GM19463 (cell line): ENCODE results near the gene BRD1.

ENCODE experiments used
- ATAC-seq: cut with Tn5 transposase; IDR thresholded peaks from one replicate; pipeline ENCODE4 v1.9.1; 2021; ENCODE audit warnings: mild to moderate bottlenecking, moderate library complexity; ENCODE audit not compliant: unreplicated experiment

The BRD1 gene

DNA sequence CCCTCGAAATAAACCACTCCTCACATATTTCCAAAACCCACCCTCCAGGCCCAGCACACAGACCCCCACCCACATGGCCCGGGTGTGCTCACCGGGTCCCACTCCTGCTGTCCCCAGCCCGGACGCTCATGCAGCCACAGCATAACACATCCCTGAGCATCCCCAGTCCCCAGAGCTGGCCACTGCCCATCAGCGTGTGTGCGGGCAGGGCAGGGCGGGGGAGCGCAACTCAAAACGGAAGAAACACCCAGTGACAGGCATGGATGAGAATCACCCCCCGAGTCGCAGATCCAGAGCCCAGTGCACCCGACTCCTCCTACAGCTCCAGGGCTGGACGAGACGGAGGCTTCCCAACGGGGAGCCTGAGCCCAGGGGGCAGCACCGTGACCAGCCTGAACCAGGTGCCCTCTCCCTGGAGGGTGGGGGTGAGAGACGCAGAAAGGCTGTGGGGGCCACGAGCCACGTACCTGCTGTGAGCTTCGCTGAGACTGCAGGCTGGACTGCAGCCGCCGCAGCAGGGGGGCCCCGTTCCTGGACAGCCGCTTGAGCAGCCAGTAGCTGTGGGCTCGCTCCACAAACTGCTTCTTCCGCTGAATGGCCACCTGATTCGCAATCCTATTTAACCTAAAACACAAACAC, 23.8 kb downstream of the BRD1 start:
- no peak for ATAC-seq

DNA sequence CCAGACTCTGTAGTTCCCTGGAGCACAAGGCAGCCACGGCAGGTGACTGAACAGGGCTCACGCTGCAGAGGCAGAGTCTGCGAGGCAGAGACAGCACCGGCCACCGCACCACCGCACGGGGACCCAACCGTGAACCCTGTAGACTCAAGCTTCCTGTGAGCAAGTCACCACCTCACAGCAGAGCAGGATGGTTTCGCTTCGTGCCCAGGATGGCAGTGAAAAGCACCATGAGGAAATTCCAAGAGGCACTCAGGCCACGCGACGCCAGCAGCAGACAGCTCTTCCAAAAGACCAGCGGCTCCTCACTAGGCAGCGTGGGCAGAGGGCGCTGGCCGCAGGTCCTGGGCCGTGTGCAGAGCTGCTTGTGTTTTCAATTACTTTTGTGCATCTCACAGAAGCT, 24.5 kb downstream of the BRD1 start:
- no peak for ATAC-seq

DNA sequence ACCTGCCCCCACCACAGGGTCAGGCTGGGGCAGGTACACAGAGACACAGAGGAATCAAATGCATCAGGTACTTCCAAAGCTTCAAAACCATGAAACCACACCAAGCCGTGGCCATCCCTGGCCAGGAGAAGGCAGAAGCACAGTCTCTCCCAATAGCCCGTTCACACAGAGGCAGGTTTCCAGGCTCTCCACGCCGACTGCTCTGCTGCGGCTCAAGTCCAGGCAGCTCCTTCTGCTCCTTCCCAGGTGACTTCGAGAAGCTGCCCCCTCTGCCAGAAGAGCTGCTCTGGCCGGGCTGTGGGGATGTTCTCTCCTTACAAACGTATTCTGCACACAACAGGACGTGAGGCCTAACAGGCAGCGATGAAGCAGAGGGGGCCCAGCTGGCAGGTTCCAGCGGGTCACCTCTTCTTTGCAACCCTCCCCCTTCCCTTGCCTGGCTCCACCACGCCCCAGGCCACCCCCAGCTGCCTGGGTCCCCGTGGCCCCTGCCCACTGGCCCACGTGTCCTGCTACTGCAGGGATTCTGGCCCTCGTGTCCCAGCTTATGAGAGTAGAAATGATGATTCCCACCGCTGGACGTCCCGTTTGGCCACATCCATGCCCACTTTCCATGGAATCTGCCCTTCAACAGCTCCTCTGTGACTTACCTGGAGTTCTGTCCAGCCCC, 26.1 kb downstream of the BRD1 start:
- no peak for ATAC-seq

DNA sequence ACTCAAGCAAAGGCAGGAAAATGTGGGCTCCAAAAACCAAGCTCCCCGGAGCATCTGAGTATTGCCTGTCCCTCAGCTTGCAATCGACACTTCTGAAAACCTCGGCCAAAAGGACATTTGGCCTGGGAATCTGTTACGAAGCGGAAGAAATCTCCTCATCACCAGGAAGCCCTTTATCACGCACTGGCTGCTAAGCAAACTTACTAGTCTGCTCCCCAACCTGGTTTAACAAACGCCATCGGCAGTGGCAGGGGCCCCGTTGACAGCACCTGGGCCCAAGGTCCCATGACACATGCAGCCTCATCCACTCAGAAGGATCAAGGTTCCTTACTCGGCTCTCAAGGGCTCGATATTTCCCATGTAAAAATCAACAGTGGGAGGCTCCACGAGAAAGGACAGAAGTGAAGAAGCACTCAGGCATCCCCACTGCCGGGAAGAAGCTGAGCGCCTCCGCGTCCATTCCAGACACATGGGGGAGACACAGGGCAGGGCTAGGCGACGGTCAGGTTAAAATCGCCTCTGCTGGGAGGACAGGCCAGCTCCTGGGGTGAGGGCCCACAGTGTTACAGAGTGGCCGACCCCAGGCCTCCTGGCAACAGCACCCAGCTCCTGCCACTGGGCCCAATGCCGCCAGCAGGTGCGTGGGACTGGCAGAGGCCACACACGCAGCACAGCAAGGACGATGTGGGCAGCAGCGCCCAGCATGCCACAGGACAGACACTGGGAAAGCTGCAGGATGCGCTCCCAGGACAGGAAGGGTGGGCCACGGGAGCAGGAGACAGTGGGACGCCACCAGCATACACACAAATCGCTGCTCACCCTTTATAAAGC, 27.1 kb downstream of the BRD1 start:
- no peak for ATAC-seq

DNA sequence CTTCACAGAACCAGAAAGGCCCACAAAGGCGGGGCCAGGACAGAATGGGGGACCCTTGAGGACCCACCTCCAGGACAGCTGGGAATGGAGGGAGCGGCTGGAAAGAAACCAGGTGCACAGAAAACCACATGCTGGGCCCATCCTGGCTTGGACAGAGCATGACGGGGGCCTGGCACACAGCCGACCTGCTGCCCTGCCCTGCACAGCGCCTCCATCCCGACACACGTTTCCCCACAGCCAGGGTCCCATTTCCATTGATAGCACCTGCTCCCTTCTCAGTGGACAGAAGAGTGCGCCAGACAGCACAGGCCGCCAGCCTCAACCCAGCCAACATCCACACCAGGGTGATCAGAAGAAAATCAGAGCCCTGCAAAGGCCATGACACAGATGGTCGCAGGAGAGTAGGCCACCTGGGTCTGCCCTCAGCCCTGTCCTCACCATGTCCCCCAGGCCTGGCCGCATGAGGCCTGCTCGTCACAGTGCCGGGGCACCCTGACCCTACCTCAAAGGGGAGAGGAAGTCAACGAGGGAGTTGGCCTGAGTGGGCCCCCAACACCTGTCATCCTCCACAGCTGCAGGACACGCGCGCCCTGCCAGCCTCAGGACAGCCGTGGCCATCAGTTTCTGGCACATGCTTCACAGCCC, 28.1 kb downstream of the BRD1 start:
- no peak for ATAC-seq

DNA sequence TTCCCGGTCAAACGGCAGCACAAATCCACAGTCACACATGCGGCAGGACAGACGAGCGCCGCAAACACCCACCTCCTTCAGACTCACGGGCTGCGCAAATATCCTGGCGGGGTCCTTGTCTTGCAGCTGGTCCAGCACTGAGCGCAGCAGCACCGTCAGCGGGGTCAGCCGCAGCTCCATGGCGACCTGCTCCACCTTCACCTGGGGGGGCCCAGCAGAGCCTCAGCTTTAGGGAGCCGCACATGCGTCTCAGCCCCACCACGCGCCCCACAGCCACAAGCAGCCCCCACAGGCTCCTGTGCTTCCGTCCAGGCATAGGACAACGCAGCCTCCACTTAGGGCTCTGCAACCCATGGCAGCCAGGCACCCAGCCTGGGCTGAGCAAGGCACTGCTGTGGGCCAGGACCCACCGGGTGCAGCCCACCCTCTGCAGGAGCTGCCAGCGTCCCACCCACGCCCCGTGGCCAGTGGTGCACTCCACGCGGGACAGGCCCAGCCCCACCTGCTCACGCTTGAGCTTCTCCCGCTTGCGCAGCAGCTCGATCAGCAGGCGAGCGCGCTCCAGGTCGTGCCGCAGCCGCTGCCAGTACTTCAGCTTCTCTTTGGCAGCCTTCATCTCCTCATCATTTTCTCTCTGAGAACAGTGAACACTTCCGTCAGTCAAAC, 29.1 kb downstream of the BRD1 start:
- no peak for ATAC-seq

DNA sequence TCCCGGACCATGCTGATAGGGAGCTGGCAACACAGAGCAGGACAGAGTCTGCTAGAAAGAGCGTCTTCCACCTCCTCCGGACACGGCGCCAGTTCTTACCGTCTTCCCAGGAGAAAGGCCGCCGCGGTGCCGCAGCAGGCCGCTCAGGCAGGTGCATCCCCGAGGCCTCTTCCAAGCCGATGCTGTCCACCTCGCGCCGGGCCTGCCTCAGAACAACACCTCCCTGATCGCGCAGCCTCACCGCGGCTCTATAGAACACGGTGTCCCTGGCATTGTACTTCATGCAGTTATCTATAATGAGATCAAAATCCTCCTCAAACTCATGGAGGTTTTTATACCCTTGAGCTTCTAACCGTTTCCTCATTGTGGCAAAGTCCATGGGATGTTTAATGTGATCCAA, 30.0 kb downstream of the BRD1 start:
- ATAC-seq: no peak

DNA sequence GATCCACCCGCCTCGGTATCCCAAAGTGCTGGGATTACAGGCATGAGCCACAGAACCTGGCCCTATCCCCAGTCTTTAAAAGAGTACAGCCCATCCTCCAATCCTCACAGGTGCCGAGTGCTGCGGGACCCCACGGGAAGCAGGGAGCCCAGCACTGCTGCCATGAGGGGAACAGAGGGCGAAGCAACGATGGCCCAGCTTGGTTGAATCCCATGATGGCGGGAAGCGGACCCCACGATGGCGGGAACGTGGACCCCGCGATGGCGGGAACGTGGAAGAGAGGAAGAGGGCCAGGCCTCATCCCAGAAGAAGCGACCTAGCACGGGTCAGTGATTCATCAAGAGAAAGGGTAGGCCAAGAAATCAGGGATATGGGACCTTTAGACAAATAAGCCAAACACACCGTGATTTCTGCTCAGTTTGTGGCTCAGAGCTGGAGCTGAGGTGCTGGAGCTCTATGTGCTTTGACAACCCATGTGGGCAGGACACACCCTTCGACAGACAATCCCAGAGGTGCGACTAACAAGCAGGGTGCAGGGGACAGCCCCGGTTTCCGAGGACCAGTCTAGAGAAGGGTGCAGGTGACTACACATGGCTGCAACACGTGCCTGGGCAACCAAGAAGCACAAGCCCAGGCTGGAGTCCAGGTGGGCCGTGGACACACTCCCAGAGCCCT, 30.9 kb downstream of the BRD1 start:
- no peak for ATAC-seq

DNA sequence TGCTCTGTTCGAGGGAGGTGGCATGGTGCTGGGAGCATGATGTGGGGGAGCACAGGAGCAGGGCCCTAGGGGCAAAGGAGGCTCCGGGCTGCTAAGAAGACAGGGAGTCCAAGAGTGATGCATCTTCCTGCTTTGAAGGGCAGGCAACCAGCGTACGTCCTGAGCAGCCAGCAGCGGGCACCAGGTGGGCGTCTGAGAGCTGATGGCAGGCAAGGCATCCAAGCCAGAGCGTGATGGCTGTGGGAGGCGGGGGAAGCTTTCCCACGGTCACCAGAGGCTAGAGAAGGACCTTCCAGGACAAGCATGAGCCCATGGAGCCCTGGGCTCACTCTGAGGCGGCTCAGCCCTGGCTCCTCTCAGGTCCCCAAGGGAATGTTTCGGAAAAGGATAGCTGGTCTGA, 32.2 kb downstream of the BRD1 start:
- no peak for ATAC-seq

DNA sequence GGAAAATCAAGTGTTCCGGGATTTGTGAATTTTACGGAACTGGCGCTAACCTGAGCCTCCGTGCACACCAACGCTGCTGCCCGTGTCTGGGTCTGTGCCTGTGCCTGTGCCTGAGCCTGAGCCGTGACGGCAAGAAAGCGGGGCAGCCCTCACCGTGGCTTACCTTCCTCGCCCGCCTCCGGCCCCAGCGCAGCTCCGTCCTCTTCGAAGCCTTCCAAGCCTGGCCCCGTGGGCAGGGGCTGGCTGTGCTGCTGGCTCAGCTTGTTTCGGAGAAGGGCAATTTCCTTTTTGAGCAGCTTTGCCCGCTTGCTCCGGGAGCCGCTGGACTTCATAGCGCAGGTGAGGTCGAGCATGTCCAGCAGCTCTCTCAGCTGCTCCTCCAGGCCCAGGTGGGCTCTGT, 33.8 kb downstream of the BRD1 start:
- no peak for ATAC-seq

DNA sequence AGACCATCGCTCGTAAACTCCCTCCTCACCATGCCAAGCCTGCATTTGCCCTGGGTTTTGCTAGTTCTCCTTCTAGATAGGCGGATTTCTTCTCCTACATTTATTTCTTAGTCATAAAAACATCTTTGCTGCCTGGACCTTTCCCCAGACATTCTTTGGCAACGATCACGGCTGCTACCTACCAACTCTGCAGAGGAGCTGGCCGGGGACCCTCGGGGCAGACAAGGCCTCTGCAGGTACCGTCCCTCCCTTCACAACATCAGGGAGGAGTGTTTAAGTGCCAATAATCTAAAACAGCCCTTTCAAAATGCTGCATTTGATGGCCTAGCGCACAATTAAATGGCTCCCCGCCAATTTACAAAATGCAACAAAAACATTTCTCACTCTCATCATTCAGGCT, 34.4 kb downstream of the BRD1 start:
- no peak for ATAC-seq

DNA sequence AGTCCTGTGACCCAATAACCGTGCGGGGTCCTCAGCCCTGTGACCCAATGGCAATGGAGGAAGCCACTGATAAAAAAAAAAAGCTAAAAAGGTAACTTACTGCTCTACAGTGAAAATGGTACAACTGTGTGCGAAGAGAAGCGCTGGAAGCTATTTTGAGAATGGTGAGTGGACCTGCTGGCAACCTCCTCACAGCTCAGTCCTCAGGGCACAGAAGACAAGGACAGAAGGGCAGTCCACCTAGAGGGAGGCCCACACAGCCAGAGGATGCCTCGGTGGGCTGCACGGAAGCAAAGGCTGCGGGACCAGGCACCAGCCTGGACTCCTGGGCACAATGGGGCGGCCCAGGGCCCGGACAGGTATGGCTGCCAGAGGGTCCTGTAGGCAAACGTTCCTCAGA, 35.6 kb downstream of the BRD1 start:
- ATAC-seq: no peak

DNA sequence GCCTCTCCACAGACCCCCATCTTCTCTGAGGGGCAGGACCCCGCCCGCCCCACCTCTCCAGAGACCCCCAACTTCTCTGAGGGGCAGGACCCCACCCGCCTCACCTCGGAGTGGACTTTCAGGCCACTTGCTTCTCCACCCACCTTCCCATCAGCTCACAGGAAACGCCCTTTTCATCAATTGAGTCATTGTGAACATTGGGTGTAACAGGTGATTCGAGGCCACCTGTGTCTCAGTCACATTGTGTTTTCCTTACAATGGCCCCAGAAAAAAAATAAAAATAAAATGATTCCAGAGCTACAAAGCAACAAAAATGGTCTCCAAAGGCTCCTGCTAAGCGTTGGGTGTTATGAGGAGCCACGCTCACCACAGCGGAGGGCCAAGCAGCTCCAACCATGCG, 36.0 kb downstream of the BRD1 start:
- no peak for ATAC-seq

DNA sequence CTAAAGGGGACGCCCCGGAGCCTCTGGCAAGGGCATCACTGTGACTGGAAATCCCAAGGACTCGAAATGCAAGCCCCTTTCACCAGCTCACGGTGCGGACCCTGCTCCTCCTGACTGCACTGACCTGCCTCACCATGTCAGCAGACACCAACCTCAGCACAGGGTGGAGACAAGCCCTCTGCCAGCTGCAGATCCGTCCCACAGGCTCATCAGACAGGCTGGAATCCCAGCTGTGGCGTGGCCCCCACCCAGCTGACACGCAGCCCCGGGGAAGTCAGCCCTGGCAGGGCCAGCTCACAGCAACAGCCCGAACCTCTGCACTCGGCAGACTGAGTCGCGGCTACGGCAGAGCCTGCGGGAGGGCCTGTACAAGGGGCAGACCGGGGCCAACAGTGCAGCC, 36.8 kb downstream of the BRD1 start:
- no peak for ATAC-seq

DNA sequence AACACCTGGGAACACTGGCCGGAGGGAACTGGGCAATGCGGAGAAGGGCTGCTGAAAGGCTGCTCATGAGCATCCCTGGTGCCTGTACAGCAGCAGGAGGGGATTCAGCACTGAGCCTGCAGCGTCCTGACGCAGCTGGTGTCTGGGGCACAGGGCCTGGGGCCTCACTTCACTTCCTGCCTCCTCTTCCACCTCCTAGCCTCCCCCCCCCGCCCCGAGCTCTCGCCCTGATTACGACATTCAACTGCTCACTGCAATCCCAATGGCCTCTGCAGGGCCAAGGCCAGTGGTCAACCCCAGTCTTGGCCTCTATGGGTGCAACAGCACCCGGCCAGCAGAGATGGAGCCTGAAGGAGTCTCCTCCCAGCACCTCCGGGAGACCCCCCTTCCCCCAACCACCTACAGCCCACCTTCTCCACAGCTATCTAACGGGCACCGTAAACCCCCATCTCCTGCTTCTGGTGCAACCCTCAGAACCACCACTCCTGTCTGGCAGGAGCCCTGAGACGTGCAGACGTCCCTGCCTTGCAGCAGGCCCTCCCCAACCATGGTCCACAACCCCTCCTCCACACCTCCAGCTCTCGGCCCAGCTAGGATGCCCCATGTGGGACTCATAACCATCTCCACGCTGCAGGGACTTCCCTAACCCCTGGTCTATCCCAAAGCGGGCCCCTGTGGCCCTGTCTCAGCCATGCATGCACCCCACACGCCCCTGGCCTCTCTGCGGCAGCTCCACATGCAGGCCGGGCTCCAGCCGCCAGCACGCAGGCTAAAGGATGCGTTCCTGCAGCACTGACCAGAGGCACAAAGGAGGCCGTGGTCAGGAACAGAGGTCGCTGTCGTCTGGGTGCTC, 38.2 kb downstream of the BRD1 start:
- ATAC-seq: no peak

DNA sequence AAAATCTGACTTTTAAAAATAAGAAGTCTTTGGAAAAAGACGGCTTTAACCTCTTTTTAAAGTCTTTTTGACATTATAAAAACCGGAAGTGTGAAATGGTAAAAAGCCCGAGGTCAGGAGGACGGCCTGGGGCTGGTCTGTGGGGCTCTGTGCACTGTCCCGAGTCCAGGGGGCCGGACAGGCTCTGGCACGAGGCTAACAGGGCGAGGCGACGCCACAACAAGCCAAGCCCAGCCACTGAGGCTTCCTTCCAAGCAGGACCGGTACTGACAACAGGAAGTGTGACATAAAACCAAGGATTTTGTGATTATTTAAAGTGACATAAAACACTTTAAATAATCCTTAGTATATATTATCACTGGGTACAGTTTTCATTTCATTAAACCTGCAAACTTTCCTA, 39.2 kb downstream of the BRD1 start:
- no peak for ATAC-seq

DNA sequence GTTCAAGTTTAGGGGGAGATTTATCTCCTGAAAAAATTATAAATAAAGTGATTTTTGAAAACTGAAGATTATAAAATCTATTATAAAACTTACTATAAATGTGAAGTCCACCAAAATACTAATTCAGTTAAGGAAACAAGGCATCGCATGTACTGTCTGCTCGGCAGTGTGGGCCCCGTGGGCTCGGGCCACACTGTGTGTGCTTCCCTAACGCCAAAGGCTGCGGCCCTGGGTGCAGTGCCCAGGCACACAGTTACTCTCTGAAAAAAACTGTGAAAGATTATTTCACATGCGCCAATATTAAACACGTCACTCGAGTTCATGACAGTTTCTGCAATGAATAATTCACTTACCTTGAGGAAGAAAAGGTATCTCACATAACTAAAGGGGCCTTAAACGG, 39.8 kb downstream of the BRD1 start:
- ATAC-seq: no peak

DNA sequence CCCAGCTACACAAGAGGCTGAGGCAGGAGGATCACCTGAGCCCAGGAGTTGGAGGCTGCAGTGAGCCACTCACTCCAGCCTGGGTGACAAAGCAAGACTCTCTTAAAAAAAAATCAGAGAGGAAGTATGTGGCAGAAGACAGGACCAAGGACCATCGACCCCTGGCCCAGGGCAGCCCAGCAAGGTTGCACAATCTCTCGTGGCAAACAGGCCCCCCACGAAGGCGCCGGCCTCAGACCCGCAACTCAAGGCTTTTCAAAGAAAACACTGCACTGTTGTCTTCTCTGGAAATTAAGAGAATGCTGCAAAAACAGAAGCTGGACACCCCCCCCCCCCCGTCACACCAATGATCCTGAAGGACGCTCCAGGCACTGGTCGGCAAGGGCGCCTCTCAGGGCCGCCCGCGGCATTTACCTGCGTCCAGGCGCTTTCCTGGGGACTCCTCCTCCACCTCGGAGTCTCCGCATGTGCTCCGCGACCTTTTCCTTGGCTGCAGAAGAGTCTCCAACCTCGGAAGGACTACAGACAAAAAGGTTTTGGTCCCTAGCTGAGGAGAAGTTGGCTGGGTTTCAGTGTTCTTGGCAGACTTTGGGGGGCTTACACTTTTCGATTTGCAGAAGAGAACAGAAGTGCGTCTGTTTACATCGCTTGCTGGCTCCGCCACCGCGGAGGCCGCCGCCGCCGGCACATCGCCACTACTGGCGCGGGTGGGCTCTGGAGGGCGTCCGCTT, 40.5 kb downstream of the BRD1 start:
- no peak for ATAC-seq

DNA sequence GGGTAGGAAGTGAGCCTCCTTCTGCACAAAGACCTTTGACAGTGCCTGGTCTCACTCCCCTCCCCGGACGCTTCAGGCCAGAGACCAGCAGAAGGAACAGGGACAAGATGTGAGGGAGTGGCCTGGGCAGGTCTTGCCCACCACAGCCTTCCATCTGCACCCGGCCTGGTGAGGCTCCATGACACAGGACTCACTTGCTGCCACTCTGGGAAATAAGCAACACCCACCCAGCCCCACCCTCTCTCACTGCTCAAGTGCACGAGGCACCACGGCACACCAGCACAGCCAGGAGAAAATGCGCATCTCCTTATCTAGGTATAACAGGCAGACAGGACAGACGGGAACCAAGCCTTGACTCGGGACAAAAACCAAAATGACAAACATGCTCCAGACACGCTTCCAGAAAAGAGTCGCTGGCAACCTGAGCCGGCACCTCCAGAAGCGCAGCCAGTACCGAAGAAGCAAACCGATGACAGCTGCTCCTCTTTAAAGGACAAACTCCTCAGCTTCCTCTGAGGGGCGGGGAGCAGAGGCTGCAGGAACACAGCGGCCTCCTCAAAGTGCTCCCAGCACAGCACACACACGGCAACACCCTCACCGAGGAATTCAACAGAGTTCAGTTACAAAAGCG, 41.7 kb downstream of the BRD1 start:
- no peak for ATAC-seq
